Astrocyte of the spinal cord (primary cell): ENCODE measurements around the gene SLC6A12.

Experiments
- DNase-seq: peaks from one replicate; pipeline ENCODE4 v3.0.0; 2011; ENCODE audit warnings: low read depth, low spot score
- H3K4me3 ChIP-seq: 2 replicates; pipeline ENCODE4 v1.5.1; 2011; ENCODE audit warnings: low read depth, mild to moderate bottlenecking, low read length, moderate library complexity
- in situ Hi-C: cut with HindIII; loops from 2 replicates; pipeline ENCODE4 v1.10.0; 2017; ENCODE audit warnings: low sequenced_read_pairs
- TF ChIP-seq, protein P1 (sequence below): IDR thresholded peaks from 2 replicates; pipeline ENCODE4 v1.5.1; 2012; ENCODE audit warnings: low read depth, mild to moderate bottlenecking, low read length, inconsistent platforms

Gene SLC6A12

DNA sequence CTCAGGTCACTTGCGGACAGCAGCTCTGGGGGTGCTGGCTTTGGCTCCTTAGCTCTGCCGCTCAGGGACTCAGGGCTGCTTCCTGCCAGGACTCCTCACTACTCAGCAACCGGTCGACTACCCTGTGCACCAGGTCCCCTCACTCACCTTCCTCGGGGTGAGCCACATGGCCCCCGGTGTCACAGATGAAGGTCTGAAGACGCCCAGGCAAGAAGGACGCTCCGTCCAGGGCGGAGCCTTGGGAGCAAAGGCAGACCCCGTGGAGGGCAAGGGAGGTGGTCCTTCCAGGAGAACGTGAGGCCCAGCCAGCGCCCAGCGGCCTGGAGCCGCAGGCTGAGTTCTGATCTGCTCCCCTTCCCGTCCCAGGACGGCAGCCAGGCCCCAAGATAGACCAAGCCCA, 32.0 kb downstream of the SLC6A12 start:
- no peak for DNase-seq
- in situ Hi-C loops = no loop called here
- TF ChIP-seq, protein P1, sequence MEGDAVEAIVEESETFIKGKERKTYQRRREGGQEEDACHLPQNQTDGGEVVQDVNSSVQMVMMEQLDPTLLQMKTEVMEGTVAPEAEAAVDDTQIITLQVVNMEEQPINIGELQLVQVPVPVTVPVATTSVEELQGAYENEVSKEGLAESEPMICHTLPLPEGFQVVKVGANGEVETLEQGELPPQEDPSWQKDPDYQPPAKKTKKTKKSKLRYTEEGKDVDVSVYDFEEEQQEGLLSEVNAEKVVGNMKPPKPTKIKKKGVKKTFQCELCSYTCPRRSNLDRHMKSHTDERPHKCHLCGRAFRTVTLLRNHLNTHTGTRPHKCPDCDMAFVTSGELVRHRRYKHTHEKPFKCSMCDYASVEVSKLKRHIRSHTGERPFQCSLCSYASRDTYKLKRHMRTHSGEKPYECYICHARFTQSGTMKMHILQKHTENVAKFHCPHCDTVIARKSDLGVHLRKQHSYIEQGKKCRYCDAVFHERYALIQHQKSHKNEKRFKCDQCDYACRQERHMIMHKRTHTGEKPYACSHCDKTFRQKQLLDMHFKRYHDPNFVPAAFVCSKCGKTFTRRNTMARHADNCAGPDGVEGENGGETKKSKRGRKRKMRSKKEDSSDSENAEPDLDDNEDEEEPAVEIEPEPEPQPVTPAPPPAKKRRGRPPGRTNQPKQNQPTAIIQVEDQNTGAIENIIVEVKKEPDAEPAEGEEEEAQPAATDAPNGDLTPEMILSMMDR = no peak

DNA sequence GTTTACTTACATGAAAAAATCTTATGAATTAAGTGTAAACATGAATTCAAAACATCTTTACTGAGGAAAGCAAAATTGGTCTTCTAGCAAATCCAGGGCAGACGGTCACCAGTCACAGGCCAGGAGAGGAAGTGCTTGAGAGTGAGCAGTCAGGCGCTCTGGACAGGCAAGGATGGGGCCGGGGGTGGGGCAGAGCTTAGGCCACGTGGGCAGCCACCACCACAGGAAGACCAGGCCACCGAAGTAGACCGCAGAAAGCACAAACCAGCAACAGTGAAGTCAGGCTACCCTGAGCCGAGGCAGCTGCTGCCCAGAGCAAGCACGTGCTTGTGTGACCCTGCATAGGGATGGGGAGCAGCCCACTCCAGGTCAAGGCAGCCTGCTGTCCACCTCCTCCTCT, 33.5 kb downstream of the SLC6A12 start:
- TF ChIP-seq, protein P1 = no peak
- DNase-seq = peak; percentile 39
- no peak overlapping the region for H3K4me3 ChIP-seq
- in situ Hi-C loops = no loop called here

More for the DNA sequence above, 32.0 kb downstream of the SLC6A12 start:
- H3K4me3 ChIP-seq = no peak overlapping the region

DNA sequence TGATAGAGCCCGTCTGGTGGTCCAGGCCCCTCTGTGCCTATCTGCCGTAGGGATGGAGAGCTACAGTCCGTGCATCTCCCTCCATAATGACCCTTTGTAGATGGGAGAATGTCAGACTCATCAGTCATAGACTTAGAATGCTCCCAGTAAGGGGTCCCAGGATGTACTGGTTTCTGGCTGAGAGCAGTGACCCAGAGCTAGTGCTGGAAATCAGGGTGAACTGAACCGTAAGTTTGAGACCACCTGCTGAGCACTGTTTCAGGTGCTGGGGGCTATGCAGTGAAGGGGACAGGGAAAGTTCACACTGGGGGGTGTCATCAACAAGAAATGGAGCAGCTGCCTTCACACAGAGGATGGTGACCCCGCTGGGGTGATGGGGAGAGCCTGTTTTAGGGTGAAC, 34.1 kb downstream of the SLC6A12 start:
- TF ChIP-seq, protein P1 = no peak
- in situ Hi-C loops = no loop called here
- no peak for DNase-seq
- no peak overlapping the region for H3K4me3 ChIP-seq

DNA sequence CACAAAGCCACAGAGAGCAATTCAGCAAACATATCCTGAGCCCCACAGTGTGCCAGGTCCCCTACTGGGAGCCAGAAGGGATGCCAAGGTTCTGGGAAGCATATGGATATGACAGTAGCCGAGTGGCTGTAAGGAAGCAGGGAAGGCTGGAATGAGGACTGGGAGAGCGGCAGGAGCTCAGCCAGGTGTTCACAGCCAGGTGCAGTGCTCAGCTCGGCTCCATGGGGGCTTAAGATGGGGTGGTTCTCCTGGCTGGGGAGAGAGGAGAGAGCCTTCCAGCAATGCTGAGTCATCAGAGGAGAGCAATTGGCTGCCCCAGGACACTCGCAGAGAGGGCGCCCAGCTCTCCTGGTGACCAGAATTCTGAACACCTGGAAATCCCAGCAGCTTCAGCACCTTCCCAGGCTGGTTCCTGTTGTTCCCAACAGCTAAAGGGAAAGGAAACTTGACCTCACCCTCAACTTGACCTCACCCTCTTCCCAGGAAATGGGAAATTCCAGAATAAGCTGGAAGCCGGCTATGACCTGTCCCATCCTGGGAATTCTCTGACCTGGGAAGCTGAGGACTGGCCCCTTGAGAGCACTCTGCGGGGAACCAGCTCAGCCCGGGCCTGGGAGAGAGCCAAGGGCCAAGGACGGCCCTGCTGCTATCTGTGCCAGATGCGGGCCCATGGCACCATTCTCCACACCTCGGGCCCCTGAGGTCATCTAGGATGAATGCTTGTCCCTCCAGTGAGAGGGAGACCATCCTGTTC, 34.6 kb downstream of the SLC6A12 start:
- no peak for DNase-seq
- TF ChIP-seq, protein P1 = no peak
- no peak overlapping the region for H3K4me3 ChIP-seq
- in situ Hi-C loops = no loop called here

DNA sequence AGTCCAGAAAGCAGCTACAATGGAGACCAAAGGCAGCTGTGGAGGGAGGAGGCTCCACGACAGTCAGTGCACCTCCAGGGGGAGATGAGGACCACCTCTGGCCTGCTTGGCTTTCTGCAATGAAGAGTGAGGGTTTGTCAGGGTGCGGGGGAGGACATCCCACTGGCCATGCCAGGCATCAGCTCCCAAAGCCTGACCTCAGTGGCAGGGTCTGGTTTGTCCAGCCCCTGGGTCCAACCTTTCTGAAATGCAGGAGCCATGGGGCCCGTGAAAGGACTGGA, 35.2 kb downstream of the SLC6A12 start:
- no peak for DNase-seq
- in situ Hi-C loops = no loop called here

GRCh38 chr12:177980-178828, 35.8 kb downstream of the SLC6A12 start:
- TF ChIP-seq, protein P1 = no peak
- in situ Hi-C loops = no loop called here
- no peak for DNase-seq
- no peak overlapping the region for H3K4me3 ChIP-seq

More for the DNA sequence above, 35.2 kb downstream of the SLC6A12 start:
- TF ChIP-seq, protein P1 = no peak
- no peak overlapping the region for H3K4me3 ChIP-seq
